ENCODE measurements around the gene LRTM2. TPM values are rescaled to one million over a fixed set of nuclear protein-coding genes. Genes with fewer than 3 reads are reported as not detected.

LRTM2 gene
- total RNA-seq, 1 experiment from 2014 or later, result not detected

- no peak for DNase-seq (ENCODE audit: low read depth)
Measured at GRCh38 chr12:1864456-1864855, 44.1 kb downstream of the LRTM2 start.

DNA sequence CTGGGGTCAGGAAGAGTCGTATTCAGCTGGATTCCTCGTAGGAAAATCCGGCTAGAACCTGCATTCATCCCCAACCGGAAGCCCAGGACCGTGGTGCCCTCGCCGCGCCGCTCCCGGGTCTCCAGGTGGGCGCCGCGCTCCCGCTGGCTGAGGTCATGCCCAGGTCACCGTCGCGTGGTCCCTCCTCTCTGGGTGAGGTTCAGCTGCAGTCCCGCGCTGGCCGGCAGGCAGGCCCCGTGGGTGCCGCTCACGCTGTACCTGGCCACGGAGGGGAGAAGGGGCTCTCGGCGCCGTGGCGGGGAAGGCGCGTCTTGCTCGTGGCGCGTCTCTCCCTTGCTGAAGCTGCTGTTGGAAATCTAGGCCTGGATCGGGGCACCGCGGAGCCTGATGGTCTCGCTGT is 44.5 kb downstream of the LRTM2 start:
- DNase-seq (ENCODE audit: low read depth), result no peak

DNA sequence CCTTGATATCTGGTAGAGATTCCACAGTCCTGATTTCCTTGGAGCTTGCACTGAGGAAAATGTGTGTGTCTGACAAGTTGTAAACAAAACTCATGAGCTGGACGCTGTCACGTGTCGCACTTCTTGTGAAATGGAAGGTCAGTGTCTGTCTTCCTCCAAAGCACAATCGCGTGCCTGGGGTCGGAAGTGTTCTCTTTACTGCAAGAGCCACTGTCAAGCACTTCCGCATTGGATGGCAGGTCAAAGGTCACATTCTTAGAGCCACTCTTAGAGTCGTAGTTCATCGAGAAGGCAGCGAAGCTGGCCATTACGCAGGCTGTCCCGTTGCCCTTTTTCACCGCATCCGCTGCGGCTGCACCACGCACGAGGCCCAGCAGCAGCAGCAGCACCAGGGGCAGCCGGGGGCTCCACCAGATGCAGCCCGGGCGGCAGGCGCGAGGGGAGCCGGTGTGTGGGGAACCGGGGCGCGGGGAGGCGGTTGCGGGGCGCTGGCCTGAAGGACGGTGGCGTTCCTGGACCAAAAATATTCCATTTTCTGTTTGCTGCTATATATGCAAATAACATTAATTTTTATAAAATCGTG is 45.0 kb downstream of the LRTM2 start:
- no peak for DNase-seq (ENCODE audit: low read depth)

DNA sequence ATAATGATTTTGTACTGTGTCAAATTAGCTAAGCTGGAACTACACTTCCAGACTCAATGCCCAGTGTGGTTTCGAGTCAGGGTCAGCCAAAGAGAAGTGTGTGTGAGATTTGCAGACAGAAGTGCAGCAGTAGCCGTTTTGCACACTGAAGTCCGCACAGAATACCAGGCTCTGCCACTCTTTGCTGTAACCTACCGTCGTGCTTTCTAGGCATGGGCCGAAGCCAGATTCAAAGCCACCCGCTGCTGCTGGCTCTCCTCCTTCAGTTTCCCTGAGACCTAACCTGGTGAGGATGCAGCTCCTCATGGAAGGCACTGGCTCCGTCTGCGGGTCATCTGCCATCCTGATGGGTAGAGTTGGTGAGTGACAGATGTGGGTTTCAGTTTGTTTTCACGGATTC is 48.8 kb downstream of the LRTM2 start:
- no peak for DNase-seq (ENCODE audit: low read depth)

- DNase-seq (ENCODE audit: low read depth), result no peak
Measured at GRCh38 chr12:1870086-1870485, 49.7 kb downstream of the LRTM2 start.

- DNase-seq (ENCODE audit: low read depth), result no peak
Measured at GRCh38 chr12:1870998-1871917, 50.9 kb downstream of the LRTM2 start.

GRCh38 chr12:1872001-1872400 is 51.6 kb downstream of the LRTM2 start:
- DNase-seq (ENCODE audit: low read depth), result no peak

DNA sequence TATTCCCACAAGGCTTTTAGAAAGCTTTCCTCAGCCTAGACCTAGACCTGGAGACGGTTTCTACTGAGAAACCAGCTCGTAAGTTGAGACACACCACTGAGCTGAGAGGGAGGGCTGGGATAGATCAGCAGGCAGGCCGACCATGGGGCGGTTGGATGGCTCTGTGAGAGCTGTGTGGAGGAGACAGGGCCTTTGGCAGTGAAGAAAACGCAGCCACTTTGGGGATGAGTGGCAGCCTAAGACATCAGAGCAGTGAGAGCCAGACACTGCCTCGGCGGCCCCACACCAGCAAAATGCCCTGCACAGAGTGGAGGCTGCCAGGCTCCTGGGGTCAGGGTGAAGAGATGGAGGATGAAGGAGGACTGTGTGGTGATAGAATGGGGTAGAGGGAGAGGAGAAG is 52.1 kb downstream of the LRTM2 start:
- no peak for DNase-seq (ENCODE audit: low read depth)

DNA sequence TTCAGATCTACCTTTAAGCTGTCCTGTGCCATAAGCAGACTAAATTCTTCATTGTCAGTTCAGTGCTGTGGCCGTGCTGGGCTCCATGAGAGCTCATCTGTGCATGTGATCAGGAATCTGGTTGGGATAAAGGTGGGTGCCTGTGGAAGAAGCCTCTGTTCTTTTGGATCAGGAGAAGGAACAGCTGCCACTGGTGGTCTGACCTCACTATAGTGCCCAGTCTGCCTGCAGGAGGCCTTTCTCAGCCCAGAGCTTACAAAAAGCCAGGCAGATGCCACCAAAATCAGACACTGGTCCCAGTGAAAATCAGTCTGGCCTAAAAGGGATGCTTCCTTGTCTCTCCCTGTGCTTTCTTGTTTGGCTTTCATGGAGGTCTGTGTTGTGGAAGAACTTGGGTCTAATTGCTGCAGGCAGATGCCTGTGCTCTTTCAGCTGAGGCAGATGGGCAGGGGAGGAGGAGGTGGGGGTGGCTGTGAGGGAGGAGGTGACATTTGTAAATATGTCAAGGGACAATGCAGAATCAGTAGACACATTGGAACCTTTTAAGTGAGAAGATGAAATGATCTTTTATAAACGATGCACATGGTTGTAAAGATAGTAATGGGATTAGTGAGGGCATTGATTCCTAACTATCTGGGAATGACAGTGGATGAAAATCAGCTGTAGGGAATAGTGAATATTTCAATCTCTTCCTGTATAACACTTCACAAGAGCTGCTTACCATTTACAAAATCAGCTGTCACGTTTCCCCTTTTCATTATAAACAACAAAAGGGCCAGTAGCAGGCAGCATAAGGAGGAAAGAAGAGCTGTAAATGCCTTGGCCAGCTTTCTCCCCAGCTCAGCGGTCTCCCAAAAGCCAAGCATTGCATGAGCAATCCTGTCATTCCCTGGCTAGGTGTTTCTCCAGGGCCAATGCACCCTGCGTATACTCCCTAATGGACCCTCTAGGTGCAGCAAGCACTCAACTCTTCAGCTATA is 53.5 kb downstream of the LRTM2 start:
- DNase-seq (ENCODE audit: low read depth), result no peak

DNA sequence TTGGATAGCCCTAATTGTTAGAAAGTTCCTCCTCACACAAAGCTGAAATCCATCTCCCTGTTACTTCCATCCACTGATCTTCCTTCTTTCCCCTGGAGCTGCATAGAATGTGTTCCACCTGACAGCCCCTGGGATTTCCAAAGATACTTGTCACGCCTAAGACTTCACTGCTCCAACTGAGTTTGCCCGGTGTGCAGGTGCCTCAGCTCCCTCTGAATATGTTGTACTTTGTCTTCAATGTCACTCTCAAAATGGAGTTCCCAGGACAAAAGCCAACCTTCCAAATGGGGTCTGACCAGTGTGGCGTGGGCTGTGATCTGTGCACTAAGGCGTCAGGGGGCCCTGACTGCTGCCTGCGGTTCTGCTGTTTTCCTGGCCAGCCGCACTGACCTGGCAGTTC is 55.2 kb downstream of the LRTM2 start:
- no peak for DNase-seq (ENCODE audit: low read depth)

DNA sequence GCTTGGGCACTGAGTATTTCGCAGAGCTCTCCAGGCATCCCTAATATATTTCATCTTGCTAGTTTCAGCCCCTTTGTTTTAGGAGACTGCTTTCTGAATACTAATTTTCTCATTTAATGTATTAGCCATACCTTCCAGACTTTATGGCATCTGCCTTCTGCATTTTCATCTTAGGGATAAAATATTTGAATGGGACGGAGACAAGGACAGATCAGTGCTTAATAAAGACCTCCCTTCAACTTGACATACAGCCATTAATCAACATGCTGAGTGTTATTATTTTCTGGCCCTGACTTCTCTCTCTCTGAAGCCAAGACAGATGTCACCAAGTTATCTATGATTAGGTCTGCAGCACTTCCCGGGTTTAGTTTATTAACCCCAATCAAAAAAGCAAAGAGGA is 55.7 kb downstream of the LRTM2 start:
- DNase-seq (ENCODE audit: low read depth), result no peak

- no peak for DNase-seq (ENCODE audit: low read depth)
Measured at GRCh38 chr12:1877169-1877878, 57.0 kb downstream of the LRTM2 start.

DNA sequence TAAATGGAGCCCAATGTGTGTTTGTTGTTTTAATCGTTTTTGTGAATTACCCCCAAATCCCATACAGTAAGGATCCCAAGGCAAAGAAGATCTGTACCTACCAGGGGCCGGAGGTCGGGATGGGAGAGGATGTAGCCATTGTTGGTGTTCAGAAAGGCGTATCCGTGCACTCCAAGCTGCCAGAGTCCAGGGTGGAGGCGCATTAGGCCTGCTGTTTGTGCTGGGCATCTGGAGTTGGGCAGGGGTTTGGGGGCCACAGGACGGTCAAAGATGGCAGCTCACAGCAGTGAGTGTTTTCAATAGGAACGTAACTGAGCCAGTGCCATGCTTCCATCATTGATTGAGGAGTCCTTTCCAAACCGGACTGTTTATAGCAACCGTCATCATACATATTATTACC is 57.8 kb downstream of the LRTM2 start:
- no peak for DNase-seq (ENCODE audit: low read depth)

DNA sequence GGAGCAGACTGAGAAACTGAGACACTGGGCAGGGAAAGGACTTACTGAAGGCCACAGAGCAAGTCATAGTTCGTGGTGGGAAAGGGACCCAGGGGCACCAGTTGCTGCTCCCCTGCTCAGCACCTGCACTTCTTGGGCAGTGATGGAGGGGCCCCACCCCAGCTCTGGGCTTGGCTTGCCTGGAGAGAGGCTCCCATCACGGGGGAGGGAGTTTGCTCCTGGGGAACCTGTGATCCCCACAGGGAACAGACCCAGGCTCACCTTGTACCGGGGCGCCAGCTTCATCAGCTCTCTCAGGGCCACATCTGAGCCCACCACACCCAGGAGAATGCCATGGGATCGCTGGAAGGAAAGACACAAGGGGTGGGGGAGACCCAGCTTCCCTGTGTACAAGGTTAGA is 58.3 kb downstream of the LRTM2 start:
- no peak for DNase-seq (ENCODE audit: low read depth)

DNA sequence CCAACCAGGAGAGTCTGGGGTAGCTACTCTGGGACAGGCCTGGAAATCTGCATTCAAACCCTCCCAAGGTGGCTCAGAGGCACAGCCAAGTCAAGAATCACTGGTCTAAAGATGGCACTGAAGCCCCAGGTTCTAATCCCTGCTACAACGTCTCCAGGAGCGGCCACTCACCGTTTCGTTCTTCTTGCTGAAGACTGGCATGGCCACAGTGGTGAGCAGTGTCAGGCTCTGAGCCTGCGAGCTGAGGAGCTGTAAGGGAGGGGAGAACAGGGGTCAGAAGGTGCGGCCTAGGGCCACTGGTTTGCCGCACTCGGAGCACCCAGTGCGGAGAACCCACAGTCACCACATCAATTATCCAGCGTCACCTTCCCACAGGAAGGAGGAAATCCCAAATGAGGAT is 59.3 kb downstream of the LRTM2 start:
- no peak for DNase-seq (ENCODE audit: low read depth)

GRCh38 chr12:1880153-1880845 is 59.9 kb downstream of the LRTM2 start:
- no peak for DNase-seq (ENCODE audit: low read depth)

DNA sequence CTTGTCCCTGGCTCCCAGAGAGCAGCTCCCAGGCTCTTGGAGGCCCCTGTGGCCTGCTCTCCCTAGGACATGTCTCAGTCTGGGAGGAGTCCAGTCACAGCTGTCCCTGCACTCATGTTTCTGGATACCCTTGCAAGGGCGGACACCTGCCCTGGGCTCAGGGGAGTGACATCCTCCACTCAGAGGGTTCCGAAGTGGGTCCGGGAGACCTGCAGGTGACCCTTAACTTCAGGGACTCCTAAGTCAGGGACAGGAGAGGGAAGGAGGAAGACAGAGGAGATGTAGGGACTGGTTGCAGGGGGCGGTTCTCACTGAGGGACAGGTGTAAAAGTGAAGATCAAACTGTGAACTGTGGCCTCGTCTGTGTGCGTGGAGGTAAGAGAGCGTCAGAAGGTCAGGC is 60.5 kb downstream of the LRTM2 start:
- no peak for DNase-seq (ENCODE audit: low read depth)

- no peak for DNase-seq (ENCODE audit: low read depth)
Measured at GRCh38 chr12:1881301-1881700, 60.9 kb downstream of the LRTM2 start.

- DNase-seq (ENCODE audit: low read depth), result no peak
Measured at GRCh38 chr12:1881936-1882335, 61.6 kb downstream of the LRTM2 start.

GRCh38 chr12:1882405-1882804 is 62.0 kb downstream of the LRTM2 start:
- no peak for DNase-seq (ENCODE audit: low read depth)
